ENCODE measurements around the gene LDLRAD4. TPM values are rescaled to one million over a fixed set of nuclear protein-coding genes. Genes with fewer than 3 reads are reported as not detected.
A peak's percentile ranks its signal among the peaks of the same experiment; 100 is the strongest.

Gene LDLRAD4
- total RNA-seq, 2 experiments from 2014 or later, result 37.3 to 38.5 TPM

DNA sequence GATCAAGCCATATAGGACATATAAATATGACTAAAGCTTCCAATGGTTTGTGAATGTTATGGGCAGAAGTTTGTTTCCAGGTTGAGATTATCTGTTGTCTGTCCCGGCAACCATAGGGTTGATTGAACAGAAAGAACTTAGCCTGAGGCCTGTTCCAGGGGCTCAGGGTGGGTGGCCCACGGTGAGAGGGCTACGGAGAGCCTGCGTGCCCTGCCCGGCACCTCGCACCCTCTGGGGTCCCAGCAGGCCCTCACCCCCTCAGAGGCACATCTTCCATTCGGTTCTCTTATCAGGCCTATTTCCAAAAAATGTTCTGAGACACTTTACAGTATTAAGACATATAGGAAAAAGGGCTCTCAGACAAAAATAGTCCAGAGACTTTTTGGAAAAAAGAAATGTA, 40.4 kb upstream of the LDLRAD4 start:
- ATAC-seq, result no peak
- no peaks in the 10 kb centered on the region for H3K9me3 Mint-ChIP-seq
- DNase-seq, result no peak
- no peaks in the 10 kb centered on the region for H3K27me3 Mint-ChIP-seq
- peaks cover 29% of the 10 kb centered on the region for H3K4me1 Mint-ChIP-seq (ENCODE audit: low read depth)
- no peaks in the 10 kb centered on the region for H3K36me3 Mint-ChIP-seq (ENCODE audit: low read depth)
- ChIA-PET CTCF (interaction anchor here (2.0 kb wide), 1 partner anchor 18 kb away, joined by 4 read pairs; no protein-coding TSS in a partner anchor), POLR2A (no interaction called here)
- no peak overlapping the region for H3K4me3 Mint-ChIP-seq
- TF ChIP-seq CTCF (IDR thresholded peaks at IDR 0.05), result no peak
- no peak overlapping the region for H3K27ac Mint-ChIP-seq
- intact Hi-C loops (cut with micrococcal nuclease), result no loop called here

DNA sequence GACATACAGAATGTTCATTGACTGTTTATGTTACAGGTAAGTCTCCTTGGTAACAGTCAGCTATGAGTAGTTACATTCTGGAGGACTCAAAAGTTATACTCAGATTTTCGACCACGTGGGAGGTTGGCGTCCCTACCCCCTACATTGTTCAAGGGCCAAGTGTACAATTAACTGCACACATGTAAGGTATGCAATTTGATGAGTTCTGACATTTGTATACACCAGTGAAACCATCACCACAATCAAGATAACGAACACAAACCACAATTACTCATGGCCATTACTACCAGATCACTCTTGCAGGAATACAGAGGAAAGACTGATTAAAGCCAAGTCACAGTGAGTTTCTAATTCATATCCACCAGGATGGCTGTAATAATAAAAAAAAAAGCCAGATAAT, 39.6 kb upstream of the LDLRAD4 start:
- Mint-ChIP-seq H3K27me3 (no peaks in the 10 kb centered on the region), H3K4me1 (ENCODE audit: low read depth) (peaks cover 22% of the 10 kb centered on the region), H3K4me3 (no peak overlapping the region), H3K27ac (no peak overlapping the region), H3K9me3 (no peaks in the 10 kb centered on the region), H3K36me3 (ENCODE audit: low read depth) (no peaks in the 10 kb centered on the region)
- POLR2A ChIA-PET, result no interaction called here
- no peak for TF ChIP-seq CTCF (IDR thresholded peaks at IDR 0.05)
- DNase-seq (peak; percentile 58), ATAC-seq (peak; percentile 75)
- CTCF ChIA-PET, result interaction anchor here (2.0 kb wide), 1 partner anchor 19 kb away, joined by 4 read pairs; no protein-coding TSS in a partner anchor
- intact Hi-C loops (cut with micrococcal nuclease), result no loop called here

DNA sequence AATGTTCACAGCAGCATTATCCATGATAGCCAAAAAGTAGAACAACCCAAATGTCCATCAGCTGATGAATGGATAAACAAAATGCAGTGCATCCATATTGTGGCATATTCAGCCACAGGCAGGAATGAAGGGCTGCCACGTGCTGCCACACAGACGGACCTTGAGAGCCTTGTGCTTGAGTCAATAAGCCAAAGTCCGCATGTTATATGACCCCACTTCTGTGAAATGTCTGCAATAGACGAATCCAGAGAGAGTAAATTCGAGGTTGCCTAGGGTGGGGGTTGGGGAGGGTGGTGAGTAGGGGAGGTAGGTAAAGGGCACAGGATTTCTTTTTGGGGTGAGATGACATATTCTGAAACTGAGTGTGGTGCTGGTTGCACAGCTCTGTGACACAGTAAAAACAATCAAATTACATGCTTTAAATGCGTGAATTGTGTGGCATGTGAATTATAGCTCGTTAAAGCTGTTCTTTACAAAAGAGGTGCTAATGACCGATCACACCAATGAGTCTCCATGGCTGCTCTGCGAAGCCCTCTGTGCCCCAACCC, 38.9 kb upstream of the LDLRAD4 start:
- no peaks in the 10 kb centered on the region for H3K9me3 Mint-ChIP-seq
- POLR2A ChIA-PET, result no interaction called here
- peak; percentile 50 for DNase-seq
- peaks cover 21% of the 10 kb centered on the region for H3K4me1 Mint-ChIP-seq (ENCODE audit: low read depth)
- CTCF ChIA-PET, result interaction anchor here (1.2 kb wide), 1 partner anchor 453 kb away, joined by 3 read pairs; no protein-coding TSS in a partner anchor
- intact Hi-C loops (cut with micrococcal nuclease), result no loop called here
- no peaks in the 10 kb centered on the region for H3K36me3 Mint-ChIP-seq (ENCODE audit: low read depth)
- peak; percentile 78 for ATAC-seq
- no peaks in the 10 kb centered on the region for H3K27me3 Mint-ChIP-seq
- no peak for TF ChIP-seq CTCF (IDR thresholded peaks at IDR 0.05)
- no peak overlapping the region for H3K27ac Mint-ChIP-seq
- no peak overlapping the region for H3K4me3 Mint-ChIP-seq

DNA sequence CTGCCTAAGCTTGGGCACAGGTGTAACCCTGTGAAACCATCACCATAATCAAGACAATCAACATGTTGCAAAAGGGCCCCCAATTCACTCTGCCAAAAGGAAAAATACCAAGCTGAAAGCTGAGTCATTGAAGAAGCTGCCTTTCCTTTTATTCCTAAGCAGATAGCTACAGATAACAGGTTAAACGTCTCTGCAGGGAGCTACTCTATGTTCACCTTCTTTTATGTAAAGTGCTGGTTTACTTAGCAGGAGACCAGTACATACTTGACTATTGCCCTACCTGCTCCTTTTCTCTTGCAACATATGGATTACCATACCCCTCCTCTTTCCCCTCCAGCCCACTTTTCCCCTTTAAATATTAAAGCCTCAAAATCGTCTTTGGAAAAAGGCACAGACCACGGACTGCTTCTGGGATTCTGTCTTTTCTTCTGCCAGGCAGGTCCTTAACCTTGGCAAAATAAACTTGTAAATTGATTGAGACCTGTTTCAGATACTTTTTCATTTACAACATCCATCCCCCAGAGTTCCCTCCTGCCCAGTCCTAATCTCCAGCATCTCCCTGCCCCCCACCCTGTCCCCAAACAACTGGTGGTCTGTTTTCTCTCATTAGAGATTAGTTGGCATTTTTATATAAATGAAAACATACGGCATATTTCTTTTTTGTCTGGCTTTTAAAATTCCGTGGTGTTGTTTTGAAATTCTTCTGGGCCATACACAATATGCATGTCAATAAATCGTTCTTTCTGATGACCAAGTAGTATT, 37.8 kb upstream of the LDLRAD4 start:
- H3K4me1 Mint-ChIP-seq (ENCODE audit: low read depth), result peaks cover 21% of the 10 kb centered on the region
- POLR2A ChIA-PET, result no interaction called here
- H3K27ac Mint-ChIP-seq, result no peak overlapping the region
- no peaks in the 10 kb centered on the region for H3K9me3 Mint-ChIP-seq
- no peak overlapping the region for H3K4me3 Mint-ChIP-seq
- H3K27me3 Mint-ChIP-seq, result no peaks in the 10 kb centered on the region
- CTCF ChIA-PET, result interaction anchor here (1.2 kb wide), 1 partner anchor 454 kb away, joined by 3 read pairs; no protein-coding TSS in a partner anchor
- H3K36me3 Mint-ChIP-seq (ENCODE audit: low read depth), result no peaks in the 10 kb centered on the region
- DNase-seq (no peak), ATAC-seq (no peak)
- TF ChIP-seq CTCF (IDR thresholded peaks at IDR 0.05), result no peak
- intact Hi-C loops (cut with micrococcal nuclease), result no loop called here

DNA sequence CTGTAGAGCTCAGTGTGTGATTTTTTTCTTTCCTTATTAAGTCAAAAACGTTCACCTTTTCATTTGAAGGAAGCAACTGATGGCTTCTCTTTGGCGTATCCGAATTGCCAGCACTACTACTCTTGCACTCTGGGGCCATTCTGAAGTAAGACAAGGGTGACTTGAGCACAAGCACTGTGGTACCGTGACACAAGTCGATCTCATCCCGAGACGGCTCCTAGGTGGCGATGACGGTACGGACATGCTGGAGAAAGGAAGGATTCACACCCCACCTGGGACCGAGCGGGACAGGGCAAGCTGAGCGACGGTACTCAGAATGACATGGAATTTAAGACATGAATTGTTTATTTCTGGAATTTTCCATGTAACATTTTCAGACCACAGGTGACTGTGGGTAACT, 36.8 kb upstream of the LDLRAD4 start:
- CTCF ChIA-PET, result no interaction called here
- intact Hi-C loops (cut with micrococcal nuclease), result no loop called here
- DNase-seq, result no peak
- H3K9me3 Mint-ChIP-seq, result no peaks in the 10 kb centered on the region
- H3K36me3 Mint-ChIP-seq (ENCODE audit: low read depth), result no peaks in the 10 kb centered on the region
- no peak overlapping the region for H3K4me3 Mint-ChIP-seq
- POLR2A ChIA-PET, result interaction anchor here (1.0 to 1.5 kb wide), 2 partner anchors 10 to 109 kb away, joined by 3 read pairs; no protein-coding TSS in a partner anchor
- no peak for TF ChIP-seq CTCF (IDR thresholded peaks at IDR 0.05)
- H3K4me1 Mint-ChIP-seq (ENCODE audit: low read depth), result peaks cover 19% of the 10 kb centered on the region
- H3K27me3 Mint-ChIP-seq, result no peaks in the 10 kb centered on the region
- no peak for ATAC-seq
- no peak overlapping the region for H3K27ac Mint-ChIP-seq
